NT2/D1 (cell line): ENCODE results near the gene RNF121.
A peak's percentile ranks its signal among the peaks of the same experiment; 100 is the strongest.

Source experiments
- DNase-seq: peaks from one replicate; pipeline ENCODE4 v3.0.0-alpha.2; 2011; ENCODE audit warnings: low read depth, low spot score
- H3K27me3 ChIP-seq: 2 replicates; pipeline ENCODE4 v1.6.0; 2011; ENCODE audit warnings: mild to moderate bottlenecking; ENCODE audit not compliant: insufficient read length, insufficient read depth
- H3K36me3 ChIP-seq: 2 replicates; pipeline ENCODE4 v1.6.1; 2011; ENCODE audit warnings: mild to moderate bottlenecking, low read length, mixed read lengths; ENCODE audit not compliant: insufficient read depth, insufficient read length
- H3K4me1 ChIP-seq: 2 replicates; pipeline ENCODE4 v1.5.1; 2011; ENCODE audit not compliant: insufficient read depth, insufficient read length
- H3K4me3 ChIP-seq: 2 replicates; pipeline ENCODE4 v1.5.1; 2011; ENCODE audit warnings: low read depth; ENCODE audit not compliant: insufficient read length
- H3K9ac ChIP-seq: 2 replicates; pipeline ENCODE4 v1.6.0; 2011; ENCODE audit warnings: low read depth; ENCODE audit not compliant: insufficient read length
- H3K9me3 ChIP-seq: 2 replicates; pipeline ENCODE4 v1.5.1; 2011; ENCODE audit warnings: mild to moderate bottlenecking, low read length; ENCODE audit not compliant: insufficient read depth
- SUZ12 ChIP-seq: IDR thresholded peaks from 2 replicates; pipeline ENCODE4 v1.6.1; 2011; ENCODE audit not compliant: insufficient read length, insufficient read depth; ENCODE audit errors: extremely low read depth
- YY1 ChIP-seq: IDR thresholded peaks from 2 replicates; pipeline ENCODE4 v1.6.1; 2011; ENCODE audit not compliant: insufficient read length, insufficient read depth
- ZNF274 ChIP-seq: IDR thresholded peaks from 2 replicates; pipeline ENCODE4 v1.6.1; 2011; ENCODE audit warnings: mild to moderate bottlenecking, low read depth, low read length

RNF121 gene

GRCh38 chr11:71913756-71914526, 14.9 kb upstream of the RNF121 start:
- DNase-seq = no peak
- H3K4me1 ChIP-seq = no peaks in the 10 kb centered on the region
- no peak for TF ChIP-seq YY1
- no peak for TF ChIP-seq SUZ12
- no peak for TF ChIP-seq ZNF274
- no peaks in the 10 kb centered on the region for H3K27me3 ChIP-seq
- H3K9ac ChIP-seq = no peak overlapping the region
- H3K36me3 ChIP-seq = peaks cover 45% of the 10 kb centered on the region
- H3K4me3 ChIP-seq = no peak overlapping the region
- no peaks in the 10 kb centered on the region for H3K9me3 ChIP-seq

- no peak for TF ChIP-seq SUZ12
- no peak for TF ChIP-seq ZNF274
- TF ChIP-seq YY1 = no peak
Measured at GRCh38 chr11:71914617-71915189, 14.1 kb upstream of the RNF121 start.

GRCh38 chr11:71917646-71918140, 11.2 kb upstream of the RNF121 start:
- Histone ChIP-seq H3K9ac (no peak overlapping the region), H3K9me3 (no peaks in the 10 kb centered on the region), H3K27me3 (no peaks in the 10 kb centered on the region), H3K4me1 (no peaks in the 10 kb centered on the region), H3K36me3 (peaks cover 48% of the 10 kb centered on the region), H3K4me3 (no peak overlapping the region)
- TF ChIP-seq ZNF274 = no peak
- no peak for TF ChIP-seq YY1
- TF ChIP-seq SUZ12 = no peak
- no peak for DNase-seq

More at GRCh38 chr11:71914617-71915189, 14.1 kb upstream of the RNF121 start:
- DNase-seq = no peak
- Histone ChIP-seq H3K4me1 (no peaks in the 10 kb centered on the region), H3K9me3 (no peaks in the 10 kb centered on the region), H3K27me3 (no peaks in the 10 kb centered on the region), H3K36me3 (peaks cover 45% of the 10 kb centered on the region), H3K9ac (no peak overlapping the region), H3K4me3 (no peak overlapping the region)

- Histone ChIP-seq H3K9me3 (no peaks in the 10 kb centered on the region), H3K4me1 (no peaks in the 10 kb centered on the region), H3K36me3 (peaks cover 20% of the 10 kb centered on the region), H3K4me3 (peak within 1 kb of the TSS; percentile 92), H3K9ac (peak within 1 kb of the TSS; percentile 74), H3K27me3 (no peaks in the 10 kb centered on the region)
- TF ChIP-seq YY1 = no peak
- TF ChIP-seq ZNF274 = no peak
- TF ChIP-seq SUZ12 = no peak
- peak; percentile 74 for DNase-seq
Measured at GRCh38 chr11:71927820-71928736, 768 bp upstream of the RNF121 start, which contains the start of gene XNDC1N. TSS of gene XNDC1N (minus strand) at chr11:71928594. CDS start at chr11:71923353, 5,241 bp downstream.

GRCh38 chr11:71929491-71929890, 645 bp downstream of the RNF121 start:
- H3K4me1 ChIP-seq = no peaks in the 10 kb centered on the region
- no peaks in the 10 kb centered on the region for H3K27me3 ChIP-seq
- no peak for DNase-seq
- H3K9ac ChIP-seq = peak overlapping the region; percentile 74
- TF ChIP-seq ZNF274 (no peak), YY1 (no peak), SUZ12 (no peak)
- H3K9me3 ChIP-seq = no peaks in the 10 kb centered on the region
- peak overlapping the region; percentile 92 for H3K4me3 ChIP-seq
- H3K36me3 ChIP-seq = peaks cover 19% of the 10 kb centered on the region

- H3K4me3 ChIP-seq = no peak overlapping the region
- no peaks in the 10 kb centered on the region for H3K4me1 ChIP-seq
- no peak overlapping the region for H3K9ac ChIP-seq
Measured at GRCh38 chr11:71930556-71931244, 1.9 kb downstream of the RNF121 start.

More at GRCh38 chr11:71930556-71931244, 1.9 kb downstream of the RNF121 start:
- DNase-seq = no peak
- Histone ChIP-seq H3K9me3 (no peaks in the 10 kb centered on the region), H3K27me3 (no peaks in the 10 kb centered on the region), H3K36me3 (peaks cover 11% of the 10 kb centered on the region)
- TF ChIP-seq SUZ12 (no peak), ZNF274 (no peak), YY1 (no peak)
